GM19452 (cell line): ENCODE data around the gene AGR3.

Source experiments
- ATAC-seq: cut with Tn5 transposase; IDR thresholded peaks from one replicate; pipeline ENCODE4 v1.9.1; 2021; ENCODE audit not compliant: unreplicated experiment

The AGR3 gene

GRCh38 chr7:16881844-16882243, at the start of gene AGR3:
TSS of gene AGR3 (minus strand) at chr7:16881983. CDS start at chr7:16878618, 3,365 bp downstream.
- ATAC-seq, result no peak

DNA sequence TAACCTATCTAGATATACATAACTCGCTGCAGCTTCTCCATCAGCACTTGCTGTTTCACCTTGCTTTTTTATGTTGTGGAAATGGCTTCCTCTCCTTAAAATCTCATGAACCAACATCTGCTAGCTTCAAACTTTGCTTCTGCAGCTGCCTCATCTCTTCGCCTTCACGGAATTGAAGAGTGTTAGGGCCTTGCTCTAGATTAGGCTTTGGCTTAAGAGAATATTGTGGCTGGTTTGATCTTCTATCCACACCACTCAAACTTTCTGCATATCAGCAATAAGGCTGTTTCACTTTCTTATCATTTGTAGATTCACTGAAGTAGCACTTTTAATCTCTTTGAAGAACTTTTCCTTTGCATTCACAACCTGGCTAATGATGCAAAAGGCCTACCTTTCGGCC, 49.2 kb upstream of the AGR3 start:
- no peak for ATAC-seq

GRCh38 chr7:16929146-16929762, 47.5 kb upstream of the AGR3 start:
- peak; percentile 79 for ATAC-seq

DNA sequence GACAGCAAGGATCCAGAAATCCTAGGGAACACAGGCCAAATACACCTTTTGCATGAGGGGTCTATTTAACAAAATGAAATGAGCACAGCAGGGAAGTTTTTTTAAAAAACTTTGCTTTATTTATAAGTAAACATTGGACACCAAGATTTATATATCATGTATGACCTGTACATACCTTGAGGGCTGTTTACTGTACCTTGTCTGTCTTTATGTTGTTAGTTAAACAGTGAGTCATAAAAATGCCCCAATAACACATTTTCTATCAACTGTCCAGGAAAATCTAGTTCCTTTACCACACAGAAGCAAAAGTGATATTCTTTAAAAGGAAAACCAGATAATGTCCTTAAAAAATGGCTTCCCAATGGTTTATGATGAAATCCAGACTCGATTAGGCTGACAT, 45.1 kb upstream of the AGR3 start:
- no peak for ATAC-seq

DNA sequence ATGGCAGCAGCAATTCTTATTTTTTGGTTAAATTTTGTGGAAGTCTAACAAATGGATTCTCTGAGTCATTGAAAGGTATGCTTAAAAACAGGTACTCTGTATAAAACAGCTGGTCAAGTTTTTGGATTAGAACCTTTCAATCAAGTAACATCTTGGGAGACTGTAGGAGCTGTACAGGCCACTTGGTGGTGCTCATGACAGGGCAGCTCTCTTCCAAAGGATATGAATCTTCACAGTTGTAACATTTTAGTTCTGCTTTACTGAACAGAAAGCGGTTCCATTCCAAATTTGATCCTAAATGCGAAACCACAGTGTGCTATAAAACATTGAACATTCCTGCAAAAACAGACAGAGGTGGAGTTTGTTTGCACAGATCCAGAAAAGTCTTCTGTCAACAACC, 44.5 kb upstream of the AGR3 start:
- no peak for ATAC-seq

DNA sequence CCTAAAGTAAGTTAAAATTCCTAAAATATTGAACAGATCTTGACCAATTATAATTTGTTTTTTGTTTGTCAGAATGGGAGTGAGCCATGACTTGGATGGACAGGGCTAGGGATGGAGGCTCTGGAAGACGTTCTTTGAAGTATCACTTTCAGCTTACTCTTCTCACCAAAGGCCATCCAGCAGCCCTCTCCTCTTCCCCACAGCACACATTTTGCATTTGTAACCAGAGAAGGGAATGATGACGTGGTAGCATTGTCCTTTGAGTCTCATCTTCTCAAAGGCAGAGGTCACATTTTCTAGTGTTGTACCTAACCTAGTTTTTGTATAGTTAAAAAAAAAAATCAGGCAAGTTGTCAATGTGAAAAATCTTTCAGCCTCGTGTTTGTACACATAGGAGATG, 43.8 kb upstream of the AGR3 start:
- no peak for ATAC-seq

- ATAC-seq, result no peak
Observed at GRCh38 chr7:16923019-16923418, 41.2 kb upstream of the AGR3 start.

- no peak for ATAC-seq
Observed at GRCh38 chr7:16921644-16922257, 40.0 kb upstream of the AGR3 start.

DNA sequence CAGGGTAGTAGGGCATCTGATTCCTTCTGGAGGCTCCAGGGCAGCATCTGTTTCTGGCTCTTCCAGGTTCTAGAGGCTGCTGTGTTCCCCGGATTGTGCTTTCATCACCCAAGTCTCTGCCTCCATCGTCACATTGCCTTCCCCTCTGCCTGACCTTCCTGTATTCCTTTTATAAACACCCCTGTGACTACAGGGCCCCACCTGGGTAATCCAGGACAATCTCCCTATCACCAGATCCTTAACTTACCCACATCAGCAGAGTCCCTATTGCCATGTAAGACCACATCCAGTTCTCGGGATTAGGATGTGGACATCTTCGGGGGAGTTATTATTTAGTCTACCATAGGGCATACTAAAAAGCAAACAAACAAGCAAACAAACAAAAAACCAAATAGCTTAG, 39.4 kb upstream of the AGR3 start:
- ATAC-seq, result no peak

DNA sequence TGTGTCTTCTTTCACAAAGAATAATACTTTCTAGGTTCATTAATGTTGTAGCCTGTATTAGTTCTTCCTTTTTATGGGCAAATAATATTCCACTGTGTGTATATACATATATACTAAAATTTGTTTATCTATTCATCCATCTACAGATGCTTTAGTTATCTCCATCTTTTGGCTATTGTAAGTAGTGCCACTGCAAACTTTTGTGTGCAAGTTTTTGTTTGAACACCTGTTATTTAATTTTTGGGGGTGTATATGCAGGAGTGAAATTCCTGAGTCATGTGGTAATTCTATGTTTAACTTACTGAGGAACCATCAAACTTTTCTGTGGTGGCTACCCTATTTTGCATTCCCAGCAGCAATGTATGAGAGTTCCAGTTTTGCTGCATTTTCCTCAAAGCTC, 37.7 kb upstream of the AGR3 start:
- ATAC-seq, result no peak

DNA sequence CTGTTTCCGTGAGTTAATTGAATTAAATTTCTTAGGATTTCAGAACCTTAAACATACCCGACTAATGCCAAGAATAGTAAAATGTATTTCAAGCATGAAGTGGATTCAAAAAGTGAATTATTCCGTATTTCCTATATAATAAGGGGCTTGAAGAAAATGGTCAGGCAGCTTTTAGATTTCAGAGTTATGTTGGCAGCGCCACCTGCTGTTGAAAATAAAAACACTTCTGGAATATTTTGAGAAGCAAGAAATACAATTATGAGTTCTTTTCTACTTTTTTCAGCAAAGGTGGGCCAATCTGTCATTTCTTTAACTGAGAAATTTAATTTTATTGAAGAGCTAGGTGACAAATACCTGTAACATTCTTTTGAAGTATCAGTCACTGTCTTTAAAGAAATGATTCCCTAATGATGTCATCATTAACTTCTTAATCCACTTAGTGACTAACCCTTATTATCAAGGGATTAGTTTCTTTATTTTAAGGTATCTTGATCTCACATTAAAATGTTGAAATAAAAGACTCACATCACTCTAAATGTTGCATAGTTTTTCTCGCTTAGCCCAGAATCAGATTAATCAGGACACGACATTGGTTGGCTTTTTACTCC, 36.6 kb upstream of the AGR3 start:
- no peak for ATAC-seq

GRCh38 chr7:16916738-16917137, 35.0 kb upstream of the AGR3 start:
- ATAC-seq, result no peak

- no peak for ATAC-seq
Observed at GRCh38 chr7:16916105-16916639, 34.4 kb upstream of the AGR3 start.

DNA sequence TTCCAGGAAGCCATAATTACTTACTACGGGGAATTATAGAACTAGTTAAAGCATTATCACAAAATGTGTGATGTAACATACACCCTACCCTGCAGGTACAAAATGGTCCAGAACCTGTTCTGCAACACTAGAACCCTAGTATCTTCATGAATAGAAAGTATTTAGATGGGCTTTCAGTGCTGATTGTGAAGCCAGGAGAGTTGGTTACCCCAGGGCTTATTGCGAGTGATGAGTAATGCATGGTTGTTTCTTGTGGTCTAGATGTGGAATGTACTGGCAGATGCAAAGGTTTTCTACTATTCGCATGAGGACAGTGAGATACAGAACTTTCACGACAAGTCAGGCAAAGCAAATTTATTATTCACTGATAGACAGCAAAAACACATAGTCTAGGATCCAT, 33.6 kb upstream of the AGR3 start:
- no peak for ATAC-seq

DNA sequence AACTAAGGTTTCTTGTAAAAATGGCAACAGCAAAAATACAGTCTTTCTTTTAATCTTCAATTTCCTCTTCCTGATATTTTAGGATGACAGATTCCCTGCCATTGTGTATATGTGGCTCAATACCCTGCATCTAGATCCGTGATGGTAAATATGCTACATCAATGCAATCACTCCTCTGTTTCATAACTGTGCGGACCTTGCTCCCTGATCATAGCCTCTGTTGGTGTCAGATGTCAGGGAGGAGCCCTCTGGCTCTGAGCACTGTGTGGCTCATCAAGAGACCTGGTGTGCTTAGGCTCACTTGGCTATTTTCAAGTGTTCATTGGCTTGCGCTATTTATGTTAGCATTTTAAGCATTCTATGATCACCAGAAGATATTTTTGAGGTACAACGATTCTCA, 33.0 kb upstream of the AGR3 start:
- ATAC-seq, result no peak

DNA sequence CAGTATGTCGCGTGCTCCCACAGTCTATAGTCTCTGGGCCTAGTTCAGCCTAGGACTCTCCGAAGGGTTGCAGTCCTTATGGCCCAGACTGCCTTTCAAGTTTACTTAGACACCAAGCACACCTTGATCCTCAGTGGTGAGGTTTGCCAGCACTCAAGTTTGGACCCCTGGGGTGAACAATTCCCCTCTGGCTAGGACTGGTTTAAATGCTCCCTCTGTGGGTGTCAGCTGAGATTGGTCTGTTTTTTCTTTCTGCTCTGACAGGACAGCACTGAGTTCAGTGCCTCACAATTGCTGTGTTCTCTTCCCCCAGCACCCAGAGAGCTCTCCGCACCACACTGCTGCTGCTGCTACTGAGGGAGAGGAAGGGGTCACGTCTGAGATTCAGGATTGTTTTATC, 31.9 kb upstream of the AGR3 start:
- ATAC-seq, result no peak

DNA sequence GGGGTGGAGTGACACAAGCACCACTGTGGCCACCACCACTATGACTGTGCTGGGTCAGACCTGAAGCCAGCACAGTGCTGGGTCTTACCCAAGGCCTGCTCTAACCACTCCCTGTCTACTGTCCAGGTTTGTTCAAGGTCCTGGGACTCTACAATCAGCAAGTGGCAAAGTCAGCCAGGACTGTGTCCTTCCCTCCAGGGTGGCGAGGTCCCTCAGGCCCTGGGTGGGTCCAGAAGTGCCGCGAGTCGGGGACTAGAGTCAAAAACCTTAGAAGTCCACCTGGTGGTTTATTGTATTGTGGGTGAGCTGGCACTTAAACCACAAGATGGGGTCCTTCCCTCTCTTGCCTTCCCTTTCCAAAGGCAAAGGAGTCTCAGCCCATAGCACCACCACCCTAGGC, 30.8 kb upstream of the AGR3 start:
- no peak for ATAC-seq

GRCh38 chr7:16908561-16908960, 26.8 kb upstream of the AGR3 start:
- no peak for ATAC-seq

DNA sequence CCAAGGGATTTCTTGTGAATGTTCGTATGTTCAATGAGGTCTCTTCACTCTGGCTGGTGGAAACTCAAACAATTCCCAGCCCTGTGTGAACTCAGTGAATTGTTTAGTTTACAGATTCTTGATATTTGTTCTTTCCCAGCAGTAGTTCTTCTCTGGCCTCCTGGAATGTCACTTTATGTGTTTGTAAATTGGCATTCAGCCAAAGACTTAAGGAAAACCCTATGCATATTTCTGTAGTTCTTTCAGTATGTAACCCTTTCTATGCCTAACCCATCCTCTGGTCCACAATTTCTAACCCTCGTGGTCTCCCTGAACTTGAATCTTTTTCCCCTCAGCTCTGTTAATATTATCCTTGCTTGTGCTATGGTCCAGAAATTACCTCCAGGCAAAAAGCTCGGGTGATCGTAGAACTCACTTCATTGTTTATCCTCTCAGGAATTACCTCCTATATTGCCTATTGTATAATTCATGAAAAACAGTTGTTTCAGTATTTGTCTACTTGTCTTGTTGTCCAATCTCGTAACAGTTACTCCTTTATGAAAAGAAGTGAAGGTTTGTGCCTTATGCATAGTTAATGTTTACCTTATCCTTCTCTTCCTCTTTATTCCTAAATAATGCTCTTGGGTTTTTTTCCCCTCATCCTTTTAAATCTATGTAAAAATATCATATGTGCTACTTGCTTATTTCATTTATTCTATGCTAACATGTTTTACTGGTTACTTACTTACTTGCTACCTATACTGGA, 23.7 kb upstream of the AGR3 start:
- ATAC-seq, result no peak

- no peak for ATAC-seq
Observed at GRCh38 chr7:16904076-16904475, 22.3 kb upstream of the AGR3 start.

GRCh38 chr7:16900209-16900768, 18.5 kb upstream of the AGR3 start:
- no peak for ATAC-seq
